ENCODE results near the gene CYP2D6.

The CYP2D6 gene

DNA sequence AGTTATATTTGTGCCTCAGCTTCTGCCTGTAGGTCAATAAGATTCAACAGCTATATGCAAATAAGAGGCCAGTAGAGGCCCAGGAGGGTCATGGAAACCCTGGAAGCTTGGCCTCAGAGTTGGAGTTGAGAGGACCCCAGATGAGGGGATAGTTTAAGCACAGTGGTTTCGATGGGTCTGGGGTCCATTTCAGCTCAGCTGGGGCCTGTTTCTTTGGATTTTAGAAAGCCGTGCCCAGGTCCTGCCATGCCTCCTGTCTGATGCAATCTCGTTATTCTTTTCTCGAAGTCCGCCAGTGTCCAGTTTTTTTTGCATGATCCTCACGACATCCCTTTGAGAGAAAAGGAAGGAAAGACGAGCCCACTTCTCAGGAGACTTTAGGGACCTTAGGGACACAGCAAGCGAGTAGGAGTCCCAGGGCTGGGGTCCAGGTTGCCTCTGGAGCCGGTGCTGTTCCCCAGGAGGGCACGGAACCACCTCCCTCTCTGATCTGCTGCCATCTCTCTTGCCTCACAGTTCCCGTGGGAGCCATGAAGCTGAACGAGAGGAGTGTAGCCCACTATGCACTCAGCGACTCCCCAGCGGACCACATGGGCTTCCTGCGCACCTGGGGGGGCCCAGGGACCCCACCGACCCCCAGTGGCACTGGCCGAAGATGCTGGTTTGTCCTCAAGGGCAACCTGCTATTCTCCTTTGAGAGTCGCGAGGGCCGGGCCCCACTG, 53.7 kb downstream of the CYP2D6 start:
- Histone ChIP-seq H3K27me3 (ENCODE audit: insufficient read depth, low read length) (no peaks in the 10 kb centered on the region), H3K36me3 (ENCODE audit: insufficient read depth, low read length) (peaks cover 5% of the 10 kb centered on the region), H3K4me1 (ENCODE audit: insufficient read depth, low read length, severe bottlenecking) (peaks cover 17% of the 10 kb centered on the region), H2AFZ (ENCODE audit: low read length) (no peak overlapping the region), H3K9me2 (ENCODE audit: low read depth, low read length) (no peaks in the 10 kb centered on the region), H3K27ac (ENCODE audit: low read depth, low read length, poor library complexity, severe bottlenecking) (no peak overlapping the region), H3K79me2 (ENCODE audit: insufficient read depth, low read length) (peaks cover 11% of the 10 kb centered on the region), H4K20me1 (ENCODE audit: insufficient read depth, low read length) (no peaks in the 10 kb centered on the region), H3K9ac (ENCODE audit: low read length) (no peak overlapping the region), H3K4me2 (ENCODE audit: low read length) (no peak overlapping the region), H3K4me3 (ENCODE audit: low read depth, low read length, poor library complexity, severe bottlenecking) (no peak overlapping the region), H3F3A (ENCODE audit: insufficient read depth, low read length) (no peaks in the 10 kb centered on the region), H3K9me3 (ENCODE audit: low read length) (no peaks in the 10 kb centered on the region)
- TF ChIP-seq EZH2 (IDR thresholded peaks at IDR 0.05; ENCODE audit: borderline replicate concordance, low read length) (no peak), CTCF (IDR thresholded peaks at IDR 0.05; ENCODE audit: low read length) (no peak)

All from OCI-LY1 (cell line).